Adrenal gland (tissue), 5 donors: Measurements from ENCODE around the gene JAKMIP2.

ENCODE experiments used
- POLR2A ChIP-seq, 2 donors: fragments of 450-650 bp; IDR thresholded peaks; one replicate each; pipeline ENCODE4 v1.6.1; 2017; ENCODE audit warnings: antibody characterized with exemption in 2 of 2, mild to moderate bottlenecking in 2 of 2, moderate library complexity in 1 of 2
- TF ChIP-seq, protein P1 (sequence below), 6 experiments: fragments of 450-650 bp in 4 of 6; fragments of 200-600 bp in 2 of 6; sonication (generic) in 1 of 6; IDR thresholded peaks; 1 replicate in 5 of 6; 2 replicates in 1 of 6; pipeline versions ENCODE4 v1.5.1 to v1.8.0; 2016 to 2021; ENCODE audit warnings: antibody characterized with exemption in 6 of 6, mild to moderate bottlenecking in 2 of 6, moderate library complexity in 1 of 6
- donor health status: DM: no; HTN: no; CAD: no.

DNA sequence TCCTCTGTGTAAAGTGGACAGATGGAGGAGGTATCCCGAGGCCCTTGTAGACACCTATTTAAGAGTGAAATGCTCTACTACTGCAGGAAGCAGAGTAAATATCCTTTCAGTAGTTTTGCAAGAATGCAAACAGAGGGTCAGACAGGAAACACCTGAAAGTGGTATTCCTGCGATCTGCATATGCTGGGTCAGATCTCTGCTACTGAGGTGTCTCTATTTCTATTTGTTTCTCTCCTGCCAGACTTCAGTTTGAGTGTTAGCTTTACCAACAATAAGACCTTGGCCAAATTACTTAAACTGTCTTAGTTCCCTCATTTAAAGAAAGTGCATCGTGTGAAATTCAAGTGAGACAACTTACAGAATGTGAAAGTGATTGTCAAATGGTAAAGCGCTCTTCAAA is 47.6 kb downstream of the JAKMIP2 start:
- TF ChIP-seq, protein P1, sequence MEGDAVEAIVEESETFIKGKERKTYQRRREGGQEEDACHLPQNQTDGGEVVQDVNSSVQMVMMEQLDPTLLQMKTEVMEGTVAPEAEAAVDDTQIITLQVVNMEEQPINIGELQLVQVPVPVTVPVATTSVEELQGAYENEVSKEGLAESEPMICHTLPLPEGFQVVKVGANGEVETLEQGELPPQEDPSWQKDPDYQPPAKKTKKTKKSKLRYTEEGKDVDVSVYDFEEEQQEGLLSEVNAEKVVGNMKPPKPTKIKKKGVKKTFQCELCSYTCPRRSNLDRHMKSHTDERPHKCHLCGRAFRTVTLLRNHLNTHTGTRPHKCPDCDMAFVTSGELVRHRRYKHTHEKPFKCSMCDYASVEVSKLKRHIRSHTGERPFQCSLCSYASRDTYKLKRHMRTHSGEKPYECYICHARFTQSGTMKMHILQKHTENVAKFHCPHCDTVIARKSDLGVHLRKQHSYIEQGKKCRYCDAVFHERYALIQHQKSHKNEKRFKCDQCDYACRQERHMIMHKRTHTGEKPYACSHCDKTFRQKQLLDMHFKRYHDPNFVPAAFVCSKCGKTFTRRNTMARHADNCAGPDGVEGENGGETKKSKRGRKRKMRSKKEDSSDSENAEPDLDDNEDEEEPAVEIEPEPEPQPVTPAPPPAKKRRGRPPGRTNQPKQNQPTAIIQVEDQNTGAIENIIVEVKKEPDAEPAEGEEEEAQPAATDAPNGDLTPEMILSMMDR (IDR thresholded peaks at IDR 0.05) = no peak
- TF ChIP-seq POLR2A (IDR thresholded peaks at IDR 0.05) = no peak
